Peyer's patch (tissue), 4 donors: ENCODE measurements around the gene PDE6H. TPM values are rescaled to one million over a fixed set of nuclear protein-coding genes. Genes with fewer than 3 reads are reported as not detected.

ENCODE experiments used
- DNase-seq, 3 donors: peaks; one replicate each; pipeline ENCODE4 v3.0.0-alpha.2; 2017 to 2019
- H3K27ac ChIP-seq, 4 donors: fragments of 200-600 bp; sonication (generic); one replicate each; pipeline ENCODE4 v1.5.1; 2016 to 2019
- H3K27me3 ChIP-seq, 2 donors: fragments of 200-600 bp; sonication (generic); one replicate each; pipeline ENCODE4 v1.5.1; 2019
- H3K36me3 ChIP-seq, 3 donors: fragments of 200-600 bp; sonication (generic); one replicate each; pipeline ENCODE4 v1.5.1; 2016 to 2019
- H3K4me1 ChIP-seq, 4 donors: fragments of 200-600 bp; sonication (generic); one replicate each; pipeline ENCODE4 v1.5.1; 2016 to 2019
- H3K4me3 ChIP-seq, 4 donors: fragments of 200-600 bp; sonication (generic); 1 replicate in 3 of 4; 2 replicates in 1 of 4; pipeline ENCODE4 v1.5.1; 2016 to 2019; ENCODE audit warnings: mild to moderate bottlenecking in 1 of 4
- H3K9me3 ChIP-seq, 4 donors: fragments of 200-600 bp; sonication (generic); one replicate each; pipeline ENCODE4 v1.5.1; 2016 to 2019; ENCODE audit warnings: mild to moderate bottlenecking in 1 of 4
- POLR2A ChIP-seq, 2 donors: fragments of 450-650 bp; IDR thresholded peaks; one replicate each; pipeline ENCODE4 v1.5.1; 2017; ENCODE audit warnings: antibody characterized with exemption in 2 of 2, mild to moderate bottlenecking in 2 of 2, moderate library complexity in 2 of 2
- total RNA-seq, 4 donors: library from RNA; depleted of rRNA; stranded (reverse); fragments of >200 nt; gene quantifications; one replicate each; pipeline ENCODE4 v1.1.0, GENCODE V29; 2016
- TF ChIP-seq, protein P1 (sequence below), 6 experiments: fragments of 450-650 bp in 4 of 6; fragments of 200-600 bp in 2 of 6; sonication (generic) in 1 of 6; IDR thresholded peaks; one replicate each; pipeline ENCODE4 v1.5.1; 2017 to 2019; ENCODE audit warnings: antibody characterized with exemption in 6 of 6, mild to moderate bottlenecking in 3 of 6, moderate library complexity in 1 of 6

Gene PDE6H
- total RNA-seq, 4 donors from 2014 or later, result not detected

DNA sequence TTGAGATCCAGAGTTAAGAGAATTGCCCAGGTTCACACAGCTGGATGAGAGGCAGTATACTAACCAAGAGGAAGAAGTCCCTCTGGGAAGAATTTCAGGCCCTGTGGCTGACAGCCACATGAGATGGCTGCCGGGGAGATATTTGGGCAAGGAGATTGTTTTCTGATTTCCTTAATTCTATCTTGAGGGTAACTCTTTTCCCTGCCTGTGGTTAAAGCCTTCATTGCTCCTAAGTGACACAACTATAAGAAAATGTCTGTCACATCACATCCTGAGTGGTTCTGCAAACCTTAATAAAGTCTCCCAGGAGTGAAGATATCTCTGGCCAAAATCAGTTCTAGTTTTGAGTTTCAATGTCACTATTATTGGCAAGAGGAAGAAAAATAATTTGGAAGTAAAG is 21.0 kb upstream of the PDE6H start:
- peak overlapping the region; percentile 30 to 90 (median 74) for H3K27ac ChIP-seq
- peaks cover 0 to 31% (median 18%) of the 10 kb centered on the region in 4 donors for H3K4me1 ChIP-seq
- H3K27me3 ChIP-seq, result no peaks in the 10 kb centered on the region
- no peak overlapping the region for H3K4me3 ChIP-seq
- H3K36me3 ChIP-seq, result no peaks in the 10 kb centered on the region
- H3K9me3 ChIP-seq, result no peaks in the 10 kb centered on the region
- no peak for DNase-seq
- TF ChIP-seq, protein P1, sequence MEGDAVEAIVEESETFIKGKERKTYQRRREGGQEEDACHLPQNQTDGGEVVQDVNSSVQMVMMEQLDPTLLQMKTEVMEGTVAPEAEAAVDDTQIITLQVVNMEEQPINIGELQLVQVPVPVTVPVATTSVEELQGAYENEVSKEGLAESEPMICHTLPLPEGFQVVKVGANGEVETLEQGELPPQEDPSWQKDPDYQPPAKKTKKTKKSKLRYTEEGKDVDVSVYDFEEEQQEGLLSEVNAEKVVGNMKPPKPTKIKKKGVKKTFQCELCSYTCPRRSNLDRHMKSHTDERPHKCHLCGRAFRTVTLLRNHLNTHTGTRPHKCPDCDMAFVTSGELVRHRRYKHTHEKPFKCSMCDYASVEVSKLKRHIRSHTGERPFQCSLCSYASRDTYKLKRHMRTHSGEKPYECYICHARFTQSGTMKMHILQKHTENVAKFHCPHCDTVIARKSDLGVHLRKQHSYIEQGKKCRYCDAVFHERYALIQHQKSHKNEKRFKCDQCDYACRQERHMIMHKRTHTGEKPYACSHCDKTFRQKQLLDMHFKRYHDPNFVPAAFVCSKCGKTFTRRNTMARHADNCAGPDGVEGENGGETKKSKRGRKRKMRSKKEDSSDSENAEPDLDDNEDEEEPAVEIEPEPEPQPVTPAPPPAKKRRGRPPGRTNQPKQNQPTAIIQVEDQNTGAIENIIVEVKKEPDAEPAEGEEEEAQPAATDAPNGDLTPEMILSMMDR (IDR thresholded peaks at IDR 0.05), result no peak
- no peak for TF ChIP-seq POLR2A (IDR thresholded peaks at IDR 0.05)

DNA sequence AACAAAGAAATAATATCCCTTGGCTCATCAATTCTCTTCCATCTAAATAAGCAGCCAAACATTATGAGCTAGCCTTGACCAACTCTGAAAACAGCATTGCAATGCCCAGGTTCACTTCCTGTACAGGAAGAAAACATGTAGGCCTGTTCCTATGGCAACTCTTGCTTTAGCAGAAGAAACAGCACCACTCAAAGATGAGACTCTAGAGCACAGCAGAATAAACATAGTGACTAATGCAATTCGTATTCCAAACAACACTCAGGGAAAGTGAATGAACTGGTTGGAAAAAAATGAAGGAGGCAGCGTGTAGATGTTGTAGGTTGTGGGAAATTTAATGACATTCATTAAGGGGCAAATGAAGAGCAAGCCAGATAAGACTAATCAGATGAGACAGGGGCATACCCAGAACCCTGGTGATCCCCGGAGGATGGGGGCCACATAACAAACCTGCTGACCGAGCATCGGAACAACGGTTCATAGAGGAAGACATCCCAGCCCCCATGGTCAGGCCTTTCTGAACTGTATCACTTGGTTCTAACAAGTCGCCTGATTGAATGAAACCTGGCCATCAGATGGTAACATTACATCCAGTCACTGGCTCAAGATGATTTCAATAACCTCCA is 20.4 kb upstream of the PDE6H start:
- Histone ChIP-seq H3K27me3 (no peaks in the 10 kb centered on the region), H3K9me3 (no peaks in the 10 kb centered on the region), H3K4me1 (peaks cover 0 to 31% (median 21%) of the 10 kb centered on the region in 4 donors), H3K36me3 (no peaks in the 10 kb centered on the region), H3K27ac (peak overlapping the region; percentile 13 to 90 (median 71)), H3K4me3 (no peak overlapping the region)
- DNase-seq, result peak in 1 of 3 donors; percentile 57
- TF ChIP-seq, protein P1 (IDR thresholded peaks at IDR 0.05), result no peak
- no peak for TF ChIP-seq POLR2A (IDR thresholded peaks at IDR 0.05)

DNA sequence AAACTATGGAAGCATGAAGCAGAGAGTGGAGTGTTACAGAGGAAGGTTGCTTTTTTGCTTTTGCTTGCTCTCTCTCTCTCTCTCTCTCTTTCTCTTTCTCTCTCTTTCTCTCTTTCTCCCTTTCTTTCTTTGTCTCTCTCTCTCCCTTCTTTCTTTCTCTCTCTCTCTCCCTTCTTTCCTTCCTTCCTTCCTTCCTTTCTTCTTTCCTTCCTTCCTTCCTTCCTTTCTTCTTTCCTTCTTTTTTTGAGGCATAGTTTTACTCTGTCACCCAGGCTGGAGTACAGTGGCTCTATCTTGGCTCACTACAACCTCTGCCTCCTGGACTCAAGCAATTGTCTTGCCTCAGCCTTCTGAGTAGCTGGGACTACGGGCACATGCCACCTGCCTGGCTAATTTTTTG is 19.1 kb upstream of the PDE6H start:
- DNase-seq, result no peak
- Histone ChIP-seq H3K9me3 (no peaks in the 10 kb centered on the region), H3K27me3 (no peaks in the 10 kb centered on the region), H3K27ac (peak overlapping the region; percentile 13 to 90 (median 48)), H3K4me3 (no peak overlapping the region), H3K4me1 (peaks cover 0 to 25% (median 15%) of the 10 kb centered on the region in 4 donors), H3K36me3 (no peaks in the 10 kb centered on the region)
- TF ChIP-seq, protein P1 (IDR thresholded peaks at IDR 0.05), result no peak
- TF ChIP-seq POLR2A (IDR thresholded peaks at IDR 0.05), result no peak

DNA sequence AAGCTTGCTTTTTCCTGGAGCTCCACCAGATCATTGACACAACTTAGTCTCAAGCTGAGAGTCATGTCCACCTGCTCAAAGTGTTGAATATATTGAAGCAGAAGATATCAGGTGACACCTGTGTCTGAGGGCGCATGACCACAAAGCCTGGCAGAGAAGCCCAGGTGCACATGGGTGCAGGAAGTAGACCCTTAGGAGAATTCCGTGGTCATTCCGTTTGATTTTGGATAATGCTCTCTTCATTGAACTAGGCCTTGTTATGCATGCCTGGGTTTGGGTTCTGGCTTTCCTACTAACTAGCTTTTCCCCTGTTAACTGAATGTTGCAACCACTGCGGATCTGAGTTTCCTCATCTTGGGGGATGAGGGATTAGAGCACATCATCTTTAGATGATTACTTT is 18.6 kb upstream of the PDE6H start:
- Histone ChIP-seq H3K27ac (peak overlapping the region; percentile 13 to 90 (median 48)), H3K4me1 (peaks cover 0 to 21% (median 12%) of the 10 kb centered on the region in 4 donors), H3K4me3 (no peak overlapping the region), H3K9me3 (no peaks in the 10 kb centered on the region), H3K36me3 (no peaks in the 10 kb centered on the region), H3K27me3 (no peaks in the 10 kb centered on the region)
- no peak for TF ChIP-seq POLR2A (IDR thresholded peaks at IDR 0.05)
- TF ChIP-seq, protein P1 (IDR thresholded peaks at IDR 0.05), result no peak
- peak in 1 of 3 donors; percentile 56 for DNase-seq

DNA sequence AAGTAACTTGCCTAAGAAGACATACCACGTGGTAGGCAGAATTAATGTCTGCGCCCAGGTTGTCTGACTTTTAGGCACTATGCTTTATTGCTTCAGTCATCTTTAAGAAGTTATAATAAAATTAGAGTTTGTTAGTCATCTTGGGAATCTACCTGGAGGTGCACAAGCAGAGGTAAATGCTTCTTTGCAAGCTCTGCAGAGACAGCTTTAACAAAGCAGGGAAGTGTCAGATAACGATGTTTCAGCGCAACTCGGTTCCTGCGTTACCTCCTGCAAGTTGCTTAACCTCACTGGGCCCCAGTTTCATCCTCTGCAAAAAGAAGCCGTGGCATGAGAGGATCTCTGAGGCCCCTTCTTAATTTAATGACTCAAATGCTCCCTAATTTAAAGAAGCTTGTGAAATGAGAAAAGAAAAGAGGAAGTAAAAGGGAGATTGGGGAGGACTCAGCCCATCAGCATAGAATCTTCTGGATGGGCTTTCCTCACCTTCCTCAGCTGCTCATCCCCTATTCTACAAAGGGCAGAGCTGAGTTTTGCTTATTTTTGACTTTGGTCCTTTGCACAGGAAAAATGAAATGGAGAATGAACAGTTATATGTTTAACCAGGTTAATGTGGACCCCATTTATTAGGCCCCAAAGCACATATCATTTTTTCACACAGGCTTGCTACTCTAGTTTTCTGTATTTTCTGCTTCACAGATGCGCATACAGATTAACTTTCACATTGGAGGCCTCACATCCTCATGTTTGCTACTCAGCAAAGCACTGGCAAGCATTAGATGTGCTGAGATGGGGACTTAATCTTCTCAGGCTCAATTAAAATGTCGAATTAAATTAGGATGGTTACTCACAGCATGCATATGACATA is 16.6 kb upstream of the PDE6H start:
- no peak for TF ChIP-seq POLR2A (IDR thresholded peaks at IDR 0.05)
- TF ChIP-seq, protein P1 (IDR thresholded peaks at IDR 0.05), result no peak
- Histone ChIP-seq H3K27ac (peak overlapping the region; percentile 24 to 90 (median 56)), H3K4me3 (peak overlapping the region in 1 of 4 donors; percentile 19)

More for the DNA sequence above, 16.6 kb upstream of the PDE6H start:
- Histone ChIP-seq H3K4me1 (peaks cover 0 to 17% (median 9%) of the 10 kb centered on the region in 4 donors), H3K27me3 (no peaks in the 10 kb centered on the region), H3K36me3 (no peaks in the 10 kb centered on the region), H3K9me3 (no peaks in the 10 kb centered on the region)
- no peak for DNase-seq
